Gastroesophageal sphincter (tissue), 3 donors: Measurements from ENCODE around the gene CIP2A.

ENCODE experiments used
- CTCF ChIP-seq, 4 experiments: fragments of 200-600 bp in 2 of 4; fragments of 450-650 bp in 2 of 4; sonication (generic) in 1 of 4; IDR thresholded peaks; one replicate each; pipeline ENCODE4 v1.5.1; 2017 to 2019; ENCODE audit warnings: antibody characterized with exemption in 4 of 4, mild to moderate bottlenecking in 2 of 4, moderate library complexity in 2 of 4
- POLR2A ChIP-seq, 2 donors: fragments of 450-650 bp; IDR thresholded peaks; one replicate each; pipeline ENCODE4 v1.6.1; 2017; ENCODE audit warnings: antibody characterized with exemption in 2 of 2, mild to moderate bottlenecking in 2 of 2, moderate library complexity in 1 of 2

GRCh38 chr3:108603691-108604090, 14.5 kb upstream of the CIP2A start:
- no peak for TF ChIP-seq CTCF (IDR thresholded peaks at IDR 0.05)
- TF ChIP-seq POLR2A (IDR thresholded peaks at IDR 0.05) = no peak
